HG03432 (cell line): ENCODE results near the gene RPL27A.

Experiments
- ATAC-seq: cut with Tn5 transposase; IDR thresholded peaks from one replicate; pipeline ENCODE4 v1.9.1; 2021; ENCODE audit warnings: mild to moderate bottlenecking, moderate library complexity; ENCODE audit not compliant: unreplicated experiment

Gene RPL27A

DNA sequence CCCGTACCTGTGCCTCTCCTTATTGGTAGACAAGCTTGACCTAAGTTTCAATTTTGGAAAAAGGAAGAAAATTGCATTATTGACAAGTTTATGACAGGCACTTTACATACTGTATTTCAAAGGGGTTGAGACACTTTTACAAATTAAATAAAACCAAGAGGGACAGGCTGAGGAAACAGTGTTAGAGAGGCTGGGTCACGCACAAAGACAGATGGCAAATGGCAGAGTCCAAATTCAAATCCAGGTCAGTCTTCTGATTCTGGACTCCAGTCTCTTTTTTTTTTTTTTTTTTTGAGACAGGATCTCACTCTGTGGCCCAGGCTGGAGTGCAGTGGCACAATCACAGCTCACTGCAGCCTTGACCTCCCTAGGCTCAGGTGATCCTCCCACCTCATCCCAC lies 10.2 kb upstream of the RPL27A start:
- ATAC-seq = no peak

DNA sequence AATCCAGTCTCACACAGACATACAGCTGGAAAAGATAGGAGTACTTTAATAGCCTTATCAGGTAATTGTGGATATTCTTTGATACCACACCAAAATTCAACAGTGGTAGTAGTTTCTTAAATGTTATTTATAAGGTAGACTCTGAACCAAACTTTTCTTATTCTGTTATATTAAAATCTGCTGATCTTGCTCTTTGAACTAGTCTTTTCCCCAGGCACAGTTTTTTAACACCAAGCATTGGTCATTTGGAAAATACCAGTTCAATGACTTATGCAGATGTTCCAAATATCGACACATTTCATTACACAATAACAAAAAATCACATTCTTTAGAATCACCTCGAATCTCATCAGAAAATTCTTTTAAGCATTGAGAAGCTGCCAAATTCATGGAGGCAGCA lies 7.7 kb upstream of the RPL27A start:
- no peak for ATAC-seq

DNA sequence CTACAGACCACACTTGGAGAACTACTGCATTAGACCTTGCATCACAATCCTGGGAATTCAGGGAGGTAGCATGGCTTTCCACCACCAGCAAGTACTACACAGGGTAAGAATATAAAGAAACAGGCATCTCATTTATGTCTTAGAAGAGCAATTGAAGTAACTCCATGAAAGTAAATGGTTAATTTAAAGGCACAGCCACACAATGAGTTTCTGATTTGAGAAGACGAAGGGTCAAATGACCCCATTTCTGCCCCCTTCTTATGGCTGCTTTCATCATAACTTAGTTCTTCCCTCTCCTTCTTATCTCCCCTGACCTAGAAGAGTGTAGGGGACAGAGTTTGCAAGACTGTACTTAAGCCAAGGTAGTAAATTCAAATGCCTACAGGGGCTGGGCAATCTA lies 6.1 kb upstream of the RPL27A start:
- no peak for ATAC-seq

DNA sequence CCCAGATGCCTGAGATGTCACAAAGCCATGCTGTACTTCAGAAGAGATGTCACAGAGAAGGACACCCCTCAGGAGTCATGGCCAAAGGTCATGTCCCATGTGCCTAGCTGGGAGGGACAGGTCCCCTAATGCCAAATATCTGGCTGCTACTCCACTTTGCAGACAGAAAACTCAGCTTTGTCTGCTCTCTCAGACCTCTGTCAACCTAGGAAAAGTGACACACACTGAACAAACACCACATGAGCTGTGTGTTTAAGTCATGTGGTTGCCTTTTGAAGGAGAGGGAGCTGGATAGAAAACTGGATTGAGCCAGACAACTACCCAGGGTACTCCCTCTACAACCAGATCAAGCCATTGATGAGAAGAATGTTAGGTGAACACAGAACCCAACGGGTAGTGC lies 3.6 kb upstream of the RPL27A start:
- no peak for ATAC-seq

DNA sequence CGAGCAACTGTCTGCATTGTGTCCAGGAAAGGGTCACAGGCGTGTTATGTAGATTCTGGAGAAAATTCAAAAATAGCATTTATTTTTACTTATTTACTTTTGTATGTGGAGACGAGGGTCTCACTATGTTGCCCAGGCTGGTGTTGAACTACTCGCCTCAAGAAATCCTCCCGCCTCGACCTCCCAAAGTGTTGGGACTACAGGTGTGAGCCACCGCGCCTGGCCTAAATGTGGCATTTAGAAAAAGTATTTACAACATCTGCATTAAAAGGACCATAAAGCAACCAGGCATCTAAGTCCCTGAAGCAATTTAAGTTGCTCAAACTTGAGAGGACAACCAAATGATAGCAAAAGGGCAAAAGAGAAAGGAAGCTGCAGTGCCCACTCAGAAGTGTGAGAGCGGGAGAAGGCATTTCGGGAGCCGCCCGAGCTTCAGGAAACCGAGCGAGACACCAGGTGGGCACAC lies 722 bp upstream of the RPL27A start:
- no peak for ATAC-seq

DNA sequence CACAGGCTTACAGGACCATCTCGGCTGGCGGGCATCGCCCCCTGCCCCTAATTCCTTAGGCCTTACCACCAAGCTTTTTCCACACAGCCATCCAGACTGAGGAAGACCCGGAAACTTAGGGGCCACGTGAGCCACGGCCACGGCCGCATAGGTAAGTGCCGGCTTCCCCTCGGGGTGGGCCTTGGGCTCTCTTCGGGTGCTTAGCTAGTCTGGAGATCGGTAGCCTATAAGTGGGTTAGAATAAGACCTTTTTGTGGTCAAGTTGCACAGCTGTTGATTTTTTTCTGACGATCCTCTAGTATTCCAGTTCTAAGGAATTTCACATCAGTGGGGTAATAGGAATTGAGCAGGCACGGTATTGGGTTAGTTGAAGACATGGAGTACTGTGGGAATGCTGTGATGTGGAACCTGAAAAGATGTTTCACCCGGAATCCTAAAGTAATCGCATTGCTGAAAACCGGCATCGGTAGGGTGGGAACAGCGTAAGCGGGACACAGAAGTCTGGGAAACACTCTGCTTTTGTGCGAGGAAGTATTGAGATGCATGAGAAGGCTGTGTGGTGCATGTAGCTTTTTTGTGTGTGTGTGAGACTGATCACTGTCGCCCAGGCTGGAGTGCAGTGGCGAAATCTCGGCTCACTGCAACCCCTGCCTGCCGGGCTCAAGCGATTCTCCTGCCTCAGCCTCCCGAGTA lies 669 bp downstream of the RPL27A start:
- ATAC-seq = no peak

DNA sequence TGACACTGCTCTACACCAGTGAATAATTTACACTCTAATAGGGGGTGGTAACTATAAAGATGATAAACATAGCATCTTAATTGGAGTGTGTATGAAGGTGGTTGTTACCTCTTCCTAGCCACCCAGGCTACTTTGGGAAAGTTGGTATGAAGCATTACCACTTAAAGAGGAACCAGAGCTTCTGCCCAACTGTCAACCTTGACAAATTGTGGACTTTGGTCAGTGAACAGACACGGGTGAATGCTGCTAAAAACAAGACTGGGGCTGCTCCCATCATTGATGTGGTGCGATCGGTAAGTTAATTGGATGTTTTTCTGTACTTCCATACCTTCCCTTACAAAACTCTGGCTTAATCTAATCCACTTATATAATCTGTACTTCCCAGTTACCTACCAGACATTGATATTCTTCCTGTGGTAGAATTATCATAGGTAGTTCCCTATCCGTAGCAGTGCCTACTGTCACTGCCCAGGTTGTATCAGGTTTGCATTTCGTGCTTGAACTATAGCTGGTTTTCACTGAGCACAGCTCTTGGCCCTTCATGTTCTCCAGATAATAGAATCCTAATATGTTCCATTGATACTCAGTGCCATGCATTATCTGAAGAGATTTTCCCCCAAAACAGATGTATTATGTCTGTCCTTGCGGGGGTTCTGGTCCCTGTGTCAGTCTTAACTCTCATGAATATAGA lies 2.2 kb downstream of the RPL27A start:
- ATAC-seq = no peak

DNA sequence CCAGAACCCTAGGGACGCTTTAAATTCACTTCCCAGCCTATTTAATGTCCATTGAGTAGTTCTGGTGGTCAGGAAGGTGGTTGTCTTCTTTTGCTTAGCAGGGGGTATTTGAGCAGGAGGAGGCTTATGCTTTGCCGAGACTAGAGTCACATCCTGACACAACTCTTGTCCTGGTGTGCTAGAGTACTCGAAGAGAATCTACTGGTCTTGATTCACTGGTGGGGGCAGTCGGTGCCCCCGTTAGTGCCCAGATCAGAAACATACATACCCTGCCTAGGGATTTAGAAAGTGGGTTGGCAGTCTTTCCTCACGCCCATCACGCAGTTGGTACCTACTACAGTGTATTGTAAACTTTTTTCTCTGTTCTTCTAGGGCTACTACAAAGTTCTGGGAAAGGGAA lies 2.7 kb downstream of the RPL27A start:
- ATAC-seq = no peak

DNA sequence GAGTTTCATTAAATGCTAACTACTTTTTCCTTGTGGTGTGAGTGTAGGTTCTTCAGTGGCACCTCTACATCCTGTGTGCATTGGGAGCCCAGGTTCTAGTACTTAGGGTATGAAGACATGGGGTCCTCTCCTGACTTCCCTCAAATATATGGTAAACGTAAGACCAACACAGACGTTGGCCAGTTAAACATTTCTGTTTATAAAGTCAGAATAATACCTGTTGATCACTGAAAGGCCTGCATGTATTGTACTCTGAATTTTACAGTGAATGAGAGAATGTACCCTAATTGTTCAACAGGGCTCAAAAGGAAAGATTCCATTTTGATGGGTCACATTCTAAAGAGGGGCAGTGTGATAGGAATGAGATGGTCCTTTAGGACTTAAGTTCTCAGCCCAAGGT lies 3.2 kb downstream of the RPL27A start:
- ATAC-seq = no peak

DNA sequence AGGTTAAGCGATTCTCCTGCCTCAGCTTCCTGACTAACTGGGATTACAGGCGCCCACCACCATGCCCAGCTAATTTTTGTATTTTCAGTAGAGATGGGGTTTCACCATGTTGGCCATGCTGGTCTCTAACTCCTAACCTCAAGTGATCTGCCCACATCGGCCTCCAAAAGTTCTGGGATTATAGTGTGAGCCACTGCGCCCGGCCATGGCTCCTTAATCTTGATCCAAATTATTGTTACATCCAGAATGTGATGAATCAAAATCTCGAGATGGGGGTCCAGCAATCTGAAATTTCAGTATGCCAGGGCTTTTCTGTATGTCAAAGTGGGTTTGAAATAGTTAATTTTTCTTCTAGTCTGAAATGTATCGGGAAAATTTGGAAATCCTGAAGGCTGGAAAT lies 3.7 kb downstream of the RPL27A start:
- ATAC-seq = no peak

DNA sequence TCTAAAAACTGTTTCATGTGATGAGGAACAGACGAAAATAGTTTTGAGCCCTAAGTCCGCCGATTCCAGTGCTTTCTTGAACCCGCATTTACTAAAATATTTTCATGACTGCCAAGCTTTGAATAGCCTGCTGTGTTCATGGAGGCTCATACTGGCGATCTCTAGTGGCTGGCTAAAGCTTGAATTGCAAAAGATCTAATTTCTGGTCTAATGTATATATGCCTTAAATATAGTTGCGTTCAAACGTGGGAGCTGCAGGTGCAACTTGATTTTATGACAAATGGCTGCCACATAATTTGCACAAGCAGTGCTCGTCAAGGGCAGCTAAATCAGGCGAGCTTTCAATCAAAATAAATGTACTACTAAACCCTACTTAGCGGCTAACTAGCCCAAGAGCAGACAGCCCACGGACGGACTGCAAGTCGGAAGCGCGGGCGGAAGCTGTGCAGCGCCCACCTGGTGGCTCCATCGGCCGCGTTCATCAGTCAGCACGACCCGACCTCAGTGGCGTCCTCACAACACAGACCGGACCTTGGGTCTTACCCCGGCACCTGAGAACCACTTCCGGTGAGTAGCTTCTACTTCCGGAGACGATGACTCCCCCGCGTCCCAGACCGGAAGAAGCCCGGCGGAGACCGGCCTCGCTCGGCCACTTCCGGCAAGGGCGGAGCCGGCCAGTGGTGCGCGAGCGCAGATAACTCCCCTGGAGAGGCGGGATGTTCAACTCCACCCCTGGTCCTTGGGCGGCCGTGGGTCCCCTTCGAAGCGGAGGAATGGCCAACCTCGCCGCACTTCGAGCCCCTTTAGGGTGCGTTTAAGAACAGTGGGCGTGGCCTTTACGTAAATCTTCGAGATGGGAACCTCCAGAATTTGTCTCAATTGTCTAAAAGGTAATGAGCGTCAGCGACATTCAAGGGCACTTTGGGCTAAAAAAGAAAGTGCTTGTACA lies 6.1 kb downstream of the RPL27A start:
- peak; percentile 92 for ATAC-seq

DNA sequence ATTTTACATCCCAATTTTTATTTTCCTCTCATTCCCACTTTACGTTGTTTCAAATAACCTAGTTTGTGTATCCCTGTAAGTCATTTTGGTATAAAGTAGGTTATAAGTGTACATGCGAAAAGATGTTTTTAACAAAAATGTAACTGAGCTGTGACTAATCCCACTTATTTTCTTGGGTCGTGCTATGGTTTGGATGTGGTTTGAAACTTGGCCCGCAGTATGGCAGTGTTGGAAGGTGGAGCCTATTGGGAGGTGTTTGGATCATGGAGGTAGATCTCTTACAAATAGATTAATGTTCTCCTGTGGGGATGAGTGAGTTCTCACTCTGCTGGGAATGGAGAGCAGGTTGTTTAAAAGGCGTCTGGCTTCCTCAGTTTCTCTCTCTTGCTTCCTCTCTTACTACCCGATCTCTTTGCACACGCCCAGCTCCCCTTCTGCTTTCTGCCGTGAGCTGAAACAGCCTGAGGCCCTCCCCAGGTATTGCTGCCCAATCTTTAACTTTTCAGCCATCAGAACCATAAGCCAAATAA lies 7.2 kb downstream of the RPL27A start:
- no peak for ATAC-seq

DNA sequence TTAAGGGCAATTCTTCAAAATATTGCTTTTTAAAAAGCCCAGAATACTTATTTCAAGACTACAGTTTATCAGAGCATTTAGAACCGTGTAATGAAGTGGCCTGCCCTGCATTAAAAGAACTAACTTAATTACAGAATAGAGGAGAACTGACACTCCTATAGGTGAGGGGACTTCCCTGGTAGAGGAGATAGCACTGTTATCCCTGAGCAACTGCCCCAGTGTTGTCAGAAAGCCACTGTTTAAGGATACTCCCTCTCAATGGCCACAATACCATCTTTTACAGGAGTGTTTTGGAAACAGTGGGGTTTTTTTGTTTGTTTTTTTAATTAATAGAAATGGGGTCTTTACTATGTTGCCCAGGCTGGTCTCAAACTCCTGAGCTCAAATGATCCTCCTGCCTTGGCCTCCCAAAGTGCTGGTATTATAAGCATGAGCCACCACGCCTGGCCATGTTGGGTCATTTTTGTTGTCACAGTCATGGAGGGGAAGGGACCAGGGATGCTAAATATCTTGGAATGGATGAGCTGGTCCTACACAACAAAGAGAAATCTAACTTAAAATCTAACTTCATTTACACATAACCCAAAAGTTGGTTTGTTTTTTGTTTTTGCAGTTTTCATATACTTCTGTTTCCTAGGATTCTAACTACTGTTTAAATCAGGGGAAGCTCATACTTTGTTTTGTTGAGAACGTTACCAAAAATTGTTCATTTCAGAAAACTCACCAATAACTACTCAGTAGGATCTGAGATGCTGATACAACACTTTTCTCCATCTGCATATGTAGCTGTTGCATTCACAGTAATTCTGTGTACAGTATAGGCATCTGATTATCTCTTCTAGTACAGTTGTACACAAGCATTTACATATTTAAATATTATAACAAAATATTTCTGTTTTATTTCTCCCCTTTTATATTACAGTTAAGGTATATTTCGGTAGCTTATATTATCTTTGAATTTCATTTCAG lies 8.1 kb downstream of the RPL27A start:
- ATAC-seq = no peak

DNA sequence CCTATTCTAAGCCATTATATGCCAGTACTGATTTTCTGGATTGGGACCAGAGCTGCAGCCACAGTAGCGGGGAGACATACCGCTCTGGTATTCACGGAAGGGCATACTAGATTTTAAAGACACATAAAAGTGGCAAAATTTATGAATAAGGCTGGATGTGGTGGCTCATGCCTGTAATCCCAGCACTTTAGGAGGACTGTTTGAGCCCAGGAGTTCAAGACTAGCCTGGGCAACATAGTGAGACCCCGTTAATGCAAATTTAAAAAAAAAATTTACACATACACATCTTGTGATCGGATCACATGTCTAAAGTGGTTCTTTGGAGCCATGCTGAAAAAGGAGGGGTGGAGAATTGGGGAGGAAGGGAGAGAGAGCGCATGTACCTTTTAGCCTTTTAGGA lies 9.0 kb downstream of the RPL27A start:
- ATAC-seq = no peak

DNA sequence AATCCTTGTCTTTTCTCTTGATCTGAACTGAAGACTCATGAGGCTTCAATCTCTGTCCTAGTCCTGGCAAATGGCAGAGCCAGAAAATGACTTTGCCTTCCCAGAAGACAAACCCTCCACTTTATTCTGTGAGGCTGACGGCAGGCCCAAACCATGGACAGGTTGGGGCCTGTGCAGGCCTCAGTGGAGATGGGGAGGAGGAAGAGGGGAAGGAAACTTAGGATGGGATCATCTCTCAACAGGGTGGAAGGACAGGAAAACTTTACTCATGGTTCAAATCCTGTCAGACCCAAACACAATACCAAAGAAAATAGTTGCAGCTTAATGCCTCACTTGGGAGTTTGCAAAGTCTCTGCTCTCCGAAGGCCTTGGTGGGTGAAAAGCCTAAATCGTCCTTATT lies 9.8 kb downstream of the RPL27A start:
- no peak for ATAC-seq

DNA sequence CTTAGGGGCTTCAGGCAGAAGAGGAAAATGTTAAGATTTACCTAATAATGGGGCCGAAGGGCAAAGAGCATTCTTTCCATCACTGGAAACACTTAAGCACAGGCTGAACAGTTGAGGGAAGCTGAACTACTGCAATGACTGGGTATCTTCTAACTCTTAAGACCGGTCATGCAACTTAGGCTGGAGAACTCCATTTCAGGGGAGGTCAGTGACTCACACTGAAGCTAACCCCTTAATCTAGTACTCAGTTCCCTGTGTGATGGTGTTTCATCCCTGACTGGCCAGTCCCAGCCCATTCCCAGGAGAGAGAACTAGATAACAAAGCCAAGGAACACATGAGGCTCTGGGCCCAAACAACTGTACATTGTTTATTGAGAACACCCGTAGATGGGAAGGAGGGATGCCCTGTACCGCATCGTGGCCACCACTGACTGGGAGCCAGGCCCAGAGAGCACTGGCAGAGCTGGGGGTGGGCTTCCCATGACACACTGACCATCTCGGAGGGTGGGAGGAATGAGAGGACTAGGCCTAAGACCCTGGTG lies 10.5 kb downstream of the RPL27A start:
- ATAC-seq = no peak

DNA sequence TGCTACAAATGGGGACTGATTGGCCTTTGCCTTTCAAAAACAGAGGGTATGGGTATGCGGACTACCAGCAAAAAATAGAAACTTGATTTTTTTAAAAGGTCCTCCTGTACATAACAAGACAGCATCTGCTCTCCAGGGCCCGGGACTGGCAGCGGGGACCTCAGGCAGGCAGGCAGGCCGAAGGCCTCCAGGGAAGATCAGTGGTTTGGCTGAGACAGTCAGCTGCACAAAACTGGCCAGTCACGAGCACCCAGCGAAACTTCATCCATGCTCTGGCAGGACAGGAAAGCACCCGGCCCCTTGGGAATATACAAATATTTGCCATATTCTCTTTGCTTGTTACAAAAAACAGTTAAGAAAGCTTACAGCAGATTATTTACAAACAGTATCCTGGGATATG lies 11.0 kb downstream of the RPL27A start:
- no peak for ATAC-seq

DNA sequence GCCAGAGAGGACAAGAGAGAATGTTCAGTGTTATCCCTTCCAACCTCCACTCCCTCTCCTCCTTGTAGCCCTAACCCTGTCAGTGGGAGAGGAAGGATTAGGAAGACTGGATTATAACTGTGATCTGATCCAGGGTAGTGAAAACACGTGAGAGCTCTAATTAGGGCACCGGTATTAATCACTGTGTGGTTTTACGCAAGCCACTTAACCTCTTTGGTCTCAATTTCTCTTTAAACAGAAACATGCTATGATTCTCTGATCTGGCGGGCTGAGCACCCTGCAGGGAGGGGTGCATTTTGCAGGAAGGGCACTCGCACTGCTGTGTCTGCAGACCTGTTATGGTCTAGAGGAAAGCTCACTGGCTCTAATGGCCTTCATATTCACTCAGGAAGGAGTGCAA lies 11.5 kb downstream of the RPL27A start:
- ATAC-seq = no peak

DNA sequence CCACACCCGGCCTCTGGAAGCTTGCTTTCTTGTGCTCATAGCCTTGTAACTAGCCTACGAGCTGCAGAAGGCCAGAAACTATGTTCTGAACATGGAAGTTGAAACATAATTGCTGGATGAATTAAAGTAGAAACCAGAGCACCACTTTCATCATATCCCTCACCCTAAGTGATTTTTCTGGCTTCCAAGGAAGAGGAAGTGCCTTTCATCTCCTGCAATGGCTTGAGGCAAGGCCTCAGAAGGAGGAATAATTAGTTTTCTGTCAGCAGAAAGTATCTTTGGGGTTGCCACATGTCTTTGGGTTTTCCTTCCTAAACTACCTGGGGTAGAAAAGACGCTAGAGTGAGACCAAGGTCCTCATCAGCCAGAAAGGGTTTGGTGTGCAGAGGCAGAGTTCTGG lies 14.5 kb downstream of the RPL27A start:
- no peak for ATAC-seq

DNA sequence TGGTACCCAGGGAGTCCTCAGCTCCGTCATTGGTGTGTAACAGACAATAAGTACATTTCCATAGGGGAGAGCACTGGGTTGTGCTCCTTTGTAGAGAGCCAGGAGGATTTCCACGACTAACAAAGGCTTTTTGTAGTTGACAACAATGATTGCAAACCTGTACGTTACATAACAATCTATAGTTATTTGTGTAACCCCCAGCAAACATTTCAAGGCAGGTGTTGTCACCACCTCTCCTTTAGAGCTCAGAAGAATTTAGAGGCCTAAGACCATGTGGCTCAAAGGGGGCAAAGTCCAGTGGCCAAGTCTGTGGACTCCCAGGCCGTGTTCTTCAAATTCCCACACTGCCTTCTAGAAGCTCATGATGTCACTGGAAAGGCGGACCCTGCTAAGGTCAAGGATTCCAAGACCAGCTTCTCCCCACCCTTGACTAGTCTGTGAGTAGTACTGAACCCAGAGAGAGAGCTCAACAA lies 15.8 kb downstream of the RPL27A start:
- ATAC-seq = no peak
